ENCODE data around the gene DRD2.

The DRD2 gene

GRCh38 chr11:113363406-113363805, 111.8 kb downstream of the DRD2 start:
- TF ChIP-seq TAF1 (IDR thresholded peaks at IDR 0.05; ENCODE audit: low read depth): no peak
- no peak for TF ChIP-seq MAX (IDR thresholded peaks at IDR 0.05)
- TF ChIP-seq YY1 (IDR thresholded peaks at IDR 0.05; ENCODE audit: low read depth): no peak
- no peak for TF ChIP-seq NFIC (IDR thresholded peaks at IDR 0.05)
- no peak for TF ChIP-seq EGR1 (IDR thresholded peaks at IDR 0.05)
- no peak for TF ChIP-seq RAD21 (IDR thresholded peaks at IDR 0.05; ENCODE audit: low read depth)
- TF ChIP-seq EP300 (IDR thresholded peaks at IDR 0.05; ENCODE audit: borderline replicate concordance): no peak
- TF ChIP-seq TCF12 (IDR thresholded peaks at IDR 0.05; ENCODE audit: low read depth): no peak
- TF ChIP-seq FOXM1 (IDR thresholded peaks at IDR 0.05; ENCODE audit: borderline replicate concordance, low read depth): no peak
- TF ChIP-seq TEAD4 (IDR thresholded peaks at IDR 0.05): no peak
- no peak for TF ChIP-seq ZBTB7A (IDR thresholded peaks at IDR 0.05; ENCODE audit: low read depth)
- TF ChIP-seq USF1 (IDR thresholded peaks at IDR 0.05): no peak
- TF ChIP-seq CEBPB (IDR thresholded peaks at IDR 0.05): no peak
- no peak for TF ChIP-seq CREB1 (IDR thresholded peaks at IDR 0.05; ENCODE audit: low read depth)

All from Ishikawa (cell line).